Neural cell (in vitro differentiated cells): Measurements from ENCODE around the gene ZNHIT2.

Source experiments
- CTCF ChIP-seq: fragments of 450-650 bp; IDR thresholded peaks from 2 replicates; pipeline ENCODE4 v1.5.1; 2014; ENCODE audit warnings: antibody characterized with exemption, mild to moderate bottlenecking, moderate library complexity; ENCODE audit not compliant: poor library complexity, severe bottlenecking
- EP300 ChIP-seq: fragments of 450-650 bp; conservative IDR thresholded peaks from 2 replicates; pipeline ENCODE4 v1.6.1; 2014; ENCODE audit warnings: antibody characterized with exemption, mild to moderate bottlenecking, moderate library complexity; ENCODE audit not compliant: poor library complexity, severe bottlenecking
- EZH2 ChIP-seq: fragments of 200-600, 300-800 bp; shearing (Covaris generic), sonication (generic); IDR thresholded peaks from 2 replicates; pipeline ENCODE4 v1.6.1; 2014; ENCODE audit warnings: antibody characterized with exemption, low read length, borderline replicate concordance, mild to moderate bottlenecking; ENCODE audit not compliant: insufficient read depth, poor library complexity, severe bottlenecking
- MXI1 ChIP-seq: fragments of 450-650 bp; conservative IDR thresholded peaks from 2 replicates; pipeline ENCODE4 v1.6.1; 2014; ENCODE audit warnings: antibody characterized with exemption, mild to moderate bottlenecking; ENCODE audit not compliant: poor library complexity, severe bottlenecking
- POLR2AphosphoS5 ChIP-seq: IDR thresholded peaks from 2 replicates; pipeline ENCODE4 v1.6.1; 2012
- REST ChIP-seq: IDR thresholded peaks from 2 replicates; pipeline ENCODE4 v1.6.1; 2012; ENCODE audit warnings: borderline replicate concordance

GRCh38 chr11:65131895-65132237, 14.4 kb upstream of the ZNHIT2 start:
- no peak for TF ChIP-seq EZH2
- no peak for TF ChIP-seq REST
- no peak for TF ChIP-seq CTCF
- no peak for TF ChIP-seq POLR2AphosphoS5
- no peak for TF ChIP-seq MXI1
- TF ChIP-seq EP300: no peak
